HepG2 (cell line): ENCODE results near the gene PA2G4.
A peak's percentile ranks its signal among the peaks of the same experiment; 100 is the strongest.

Source experiments
- CCAR2 ChIP-seq: fragments of 200-400 bp; formaldehyde crosslinking; optimal IDR thresholded peaks from 2 replicates; pipeline ENCODE3; 2018; ENCODE audit warnings: low read depth, mild to moderate bottlenecking, low read length, moderate library complexity
- GTF2F1 ChIP-seq: fragments of 150-350 bp; IDR thresholded peaks from 2 replicates; pipeline ENCODE4 v1.6.1; 2014; ENCODE audit warnings: low read length
- JUN ChIP-seq: sonication (generic); formaldehyde crosslinking; IDR thresholded peaks from 2 replicates; pipeline ENCODE4 v1.4.0; 2020; ENCODE audit warnings: mild to moderate bottlenecking, missing genetic modification reagents
- MYC ChIP-seq: sonication (generic); formaldehyde crosslinking; IDR thresholded peaks from 2 replicates; pipeline ENCODE4 v1.9.0; 2021; ENCODE audit warnings: missing genetic modification reagents, borderline replicate concordance
- RAD21 ChIP-seq: fragments of 450-650 bp; formaldehyde crosslinking; IDR thresholded peaks from 2 replicates; pipeline ENCODE4 v1.5.0; 2020; ENCODE audit warnings: mild to moderate bottlenecking
- SOX13 ChIP-seq, 3 experiments: fragments of 450-650 bp in 1 of 3; sonication (generic) in 1 of 3; formaldehyde crosslinking in 1 of 3; IDR thresholded peaks in 2 of 3; conservative IDR thresholded peaks in 1 of 3; 2 replicates each; pipeline versions ENCODE4 v1.5.0 to v1.6.1; 2016 to 2020; ENCODE audit warnings: antibody characterized with exemption in 1 of 3, mild to moderate bottlenecking in 1 of 3, missing compliant biosample characterization in 1 of 3, missing genetic modification reagents in 1 of 3, moderate library complexity in 1 of 3
- U2AF2 ChIP-seq: fragments of 200-400 bp; formaldehyde crosslinking; IDR thresholded peaks from 2 replicates; pipeline ENCODE4 v1.6.1; 2017; ENCODE audit warnings: low read depth, mild to moderate bottlenecking, low read length
- ZFP36 ChIP-seq: fragments of 150-350 bp; IDR thresholded peaks from 2 replicates; pipeline ENCODE4 v1.6.1; 2018; ENCODE audit warnings: borderline replicate concordance, low read length, low read depth; ENCODE audit not compliant: partially characterized antibody
- ZFP41 ChIP-seq: sonication (generic); formaldehyde crosslinking; IDR thresholded peaks from 2 replicates; pipeline ENCODE4 v1.4.0; 2020; ENCODE audit warnings: mild to moderate bottlenecking, missing genetic modification reagents, borderline replicate concordance
- ZNF124 ChIP-seq: sonication (generic); formaldehyde crosslinking; IDR thresholded peaks from 2 replicates; pipeline ENCODE4 v1.4.0; 2020; ENCODE audit warnings: missing genetic modification reagents
- TF ChIP-seq, protein P1 (sequence below): sonication (generic); formaldehyde crosslinking; IDR thresholded peaks from 2 replicates; pipeline ENCODE4 v1.5.0; 2020; ENCODE audit warnings: mild to moderate bottlenecking, missing genetic modification reagents, moderate library complexity
- TF ChIP-seq, protein P2 (sequence below), 2 experiments: IDR thresholded peaks; 2 replicates each; pipeline ENCODE4 v1.6.1; 2011 to 2012; ENCODE audit warnings: low read length in 2 of 2, borderline replicate concordance in 1 of 2, low read depth in 1 of 2, mild to moderate bottlenecking in 1 of 2, moderate library complexity in 1 of 2
- TF ChIP-seq, protein P3 (sequence below): sonication (generic); formaldehyde crosslinking; IDR thresholded peaks from 2 replicates; pipeline ENCODE4 v1.8.1; 2022; ENCODE audit warnings: mild to moderate bottlenecking, missing genetic modification reagents

DNA sequence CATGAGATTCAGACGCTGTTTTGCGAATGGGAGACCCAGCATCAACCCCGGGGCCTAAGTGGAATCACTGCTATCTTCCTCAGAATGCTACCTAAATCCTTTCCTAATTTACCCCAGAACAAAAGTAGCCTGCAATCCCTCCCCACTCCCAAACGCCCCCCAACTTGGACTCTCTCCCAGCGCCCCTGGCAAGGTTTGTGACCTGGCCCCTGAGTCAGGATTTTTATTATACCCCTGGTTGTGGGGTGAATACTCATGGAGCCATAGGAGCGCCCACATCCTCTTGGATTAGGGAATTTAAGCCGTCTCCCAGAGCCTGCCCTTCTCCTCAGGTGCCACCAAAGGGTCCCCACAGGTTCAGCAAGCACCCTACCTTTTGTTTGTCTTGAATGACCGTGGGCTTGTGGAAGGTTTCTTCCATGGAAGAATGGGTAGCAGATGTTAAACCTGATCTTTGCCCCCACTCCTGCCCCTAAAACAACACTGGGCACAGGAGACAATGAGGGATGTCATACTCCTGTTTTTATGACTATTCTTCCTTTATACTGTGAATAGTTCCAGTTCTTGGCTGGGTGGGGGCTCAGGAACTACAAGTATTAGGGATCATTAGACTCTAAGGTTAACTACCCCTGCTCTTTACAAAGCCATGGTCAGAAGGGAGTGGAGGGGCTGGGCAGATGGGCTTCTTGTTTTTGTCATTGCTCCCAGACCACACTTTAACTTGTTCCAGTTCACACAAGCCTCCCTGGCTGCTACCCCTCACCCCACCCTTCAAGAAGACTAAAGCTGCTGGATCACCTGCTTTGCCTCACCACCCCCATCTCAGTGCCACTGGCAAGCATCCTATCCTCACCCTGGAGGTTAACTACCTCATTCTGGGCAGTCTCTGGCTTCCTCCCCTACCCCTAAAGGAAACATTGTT, 48.7 kb downstream of the PA2G4 start:
- no peak for TF ChIP-seq RAD21 (CRISPR knock-in tag)
- no peak for TF ChIP-seq MYC
- TF ChIP-seq U2AF2: no peak
- no peak for TF ChIP-seq ZFP36
- no peak for TF ChIP-seq ZNF124
- TF ChIP-seq, protein P1, sequence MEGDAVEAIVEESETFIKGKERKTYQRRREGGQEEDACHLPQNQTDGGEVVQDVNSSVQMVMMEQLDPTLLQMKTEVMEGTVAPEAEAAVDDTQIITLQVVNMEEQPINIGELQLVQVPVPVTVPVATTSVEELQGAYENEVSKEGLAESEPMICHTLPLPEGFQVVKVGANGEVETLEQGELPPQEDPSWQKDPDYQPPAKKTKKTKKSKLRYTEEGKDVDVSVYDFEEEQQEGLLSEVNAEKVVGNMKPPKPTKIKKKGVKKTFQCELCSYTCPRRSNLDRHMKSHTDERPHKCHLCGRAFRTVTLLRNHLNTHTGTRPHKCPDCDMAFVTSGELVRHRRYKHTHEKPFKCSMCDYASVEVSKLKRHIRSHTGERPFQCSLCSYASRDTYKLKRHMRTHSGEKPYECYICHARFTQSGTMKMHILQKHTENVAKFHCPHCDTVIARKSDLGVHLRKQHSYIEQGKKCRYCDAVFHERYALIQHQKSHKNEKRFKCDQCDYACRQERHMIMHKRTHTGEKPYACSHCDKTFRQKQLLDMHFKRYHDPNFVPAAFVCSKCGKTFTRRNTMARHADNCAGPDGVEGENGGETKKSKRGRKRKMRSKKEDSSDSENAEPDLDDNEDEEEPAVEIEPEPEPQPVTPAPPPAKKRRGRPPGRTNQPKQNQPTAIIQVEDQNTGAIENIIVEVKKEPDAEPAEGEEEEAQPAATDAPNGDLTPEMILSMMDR (CRISPR knock-in tag): no peak
- TF ChIP-seq, protein P2, sequence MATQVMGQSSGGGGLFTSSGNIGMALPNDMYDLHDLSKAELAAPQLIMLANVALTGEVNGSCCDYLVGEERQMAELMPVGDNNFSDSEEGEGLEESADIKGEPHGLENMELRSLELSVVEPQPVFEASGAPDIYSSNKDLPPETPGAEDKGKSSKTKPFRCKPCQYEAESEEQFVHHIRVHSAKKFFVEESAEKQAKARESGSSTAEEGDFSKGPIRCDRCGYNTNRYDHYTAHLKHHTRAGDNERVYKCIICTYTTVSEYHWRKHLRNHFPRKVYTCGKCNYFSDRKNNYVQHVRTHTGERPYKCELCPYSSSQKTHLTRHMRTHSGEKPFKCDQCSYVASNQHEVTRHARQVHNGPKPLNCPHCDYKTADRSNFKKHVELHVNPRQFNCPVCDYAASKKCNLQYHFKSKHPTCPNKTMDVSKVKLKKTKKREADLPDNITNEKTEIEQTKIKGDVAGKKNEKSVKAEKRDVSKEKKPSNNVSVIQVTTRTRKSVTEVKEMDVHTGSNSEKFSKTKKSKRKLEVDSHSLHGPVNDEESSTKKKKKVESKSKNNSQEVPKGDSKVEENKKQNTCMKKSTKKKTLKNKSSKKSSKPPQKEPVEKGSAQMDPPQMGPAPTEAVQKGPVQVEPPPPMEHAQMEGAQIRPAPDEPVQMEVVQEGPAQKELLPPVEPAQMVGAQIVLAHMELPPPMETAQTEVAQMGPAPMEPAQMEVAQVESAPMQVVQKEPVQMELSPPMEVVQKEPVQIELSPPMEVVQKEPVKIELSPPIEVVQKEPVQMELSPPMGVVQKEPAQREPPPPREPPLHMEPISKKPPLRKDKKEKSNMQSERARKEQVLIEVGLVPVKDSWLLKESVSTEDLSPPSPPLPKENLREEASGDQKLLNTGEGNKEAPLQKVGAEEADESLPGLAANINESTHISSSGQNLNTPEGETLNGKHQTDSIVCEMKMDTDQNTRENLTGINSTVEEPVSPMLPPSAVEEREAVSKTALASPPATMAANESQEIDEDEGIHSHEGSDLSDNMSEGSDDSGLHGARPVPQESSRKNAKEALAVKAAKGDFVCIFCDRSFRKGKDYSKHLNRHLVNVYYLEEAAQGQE (IDR thresholded peaks at IDR 0.05; ENCODE audit: borderline replicate concordance in 1 of 2, low read depth in 1 of 2, low read length in 2 of 2): no peak
- no peak for TF ChIP-seq CCAR2
- TF ChIP-seq JUN (CRISPR knock-in tag): no peak
- no peak for TF ChIP-seq ZFP41
- TF ChIP-seq SOX13 (IDR thresholded peaks at IDR 0.05): no peak
- peak in 1 of 2 experiments; percentile 64; a peak in 2 of 4 replicates for TF ChIP-seq SOX13 (CRISPR knock-in tag; conservative IDR thresholded peaks at IDR 0.05 in 1 of 2, IDR thresholded peaks at IDR 0.05 in 1 of 2)
- TF ChIP-seq, protein P3, sequence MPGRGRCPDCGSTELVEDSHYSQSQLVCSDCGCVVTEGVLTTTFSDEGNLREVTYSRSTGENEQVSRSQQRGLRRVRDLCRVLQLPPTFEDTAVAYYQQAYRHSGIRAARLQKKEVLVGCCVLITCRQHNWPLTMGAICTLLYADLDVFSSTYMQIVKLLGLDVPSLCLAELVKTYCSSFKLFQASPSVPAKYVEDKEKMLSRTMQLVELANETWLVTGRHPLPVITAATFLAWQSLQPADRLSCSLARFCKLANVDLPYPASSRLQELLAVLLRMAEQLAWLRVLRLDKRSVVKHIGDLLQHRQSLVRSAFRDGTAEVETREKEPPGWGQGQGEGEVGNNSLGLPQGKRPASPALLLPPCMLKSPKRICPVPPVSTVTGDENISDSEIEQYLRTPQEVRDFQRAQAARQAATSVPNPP (CRISPR knock-in tag): no peak
- TF ChIP-seq GTF2F1: no peak
